ENCODE results near the gene EFCAB8. TPM values are rescaled to one million over a fixed set of nuclear protein-coding genes. Genes with fewer than 3 reads are reported as not detected.

EFCAB8 gene
- total and polyA plus RNA-seq, 4 donors = 0.25 TPM; not detected in 3

- no peak overlapping the region for H3K27ac ChIP-seq (ENCODE audit: low read depth in 1 of 2, low read length in 2 of 2)
- H3K36me3 ChIP-seq (ENCODE audit: control insufficient read depth in 4 of 4, insufficient read depth in 3 of 4, low read depth in 1 of 4, low read length in 3 of 4) = no peaks in the 10 kb centered on the region
- H3K27me3 ChIP-seq (ENCODE audit: control insufficient read depth in 4 of 4, insufficient read depth in 4 of 4, low read length in 3 of 4) = no peaks in the 10 kb centered on the region
- TF ChIP-seq FOXA1 (IDR thresholded peaks at IDR 0.05) (no peak), RXRA (IDR thresholded peaks at IDR 0.05) (no peak), GABPA (IDR thresholded peaks at IDR 0.05 in 1 of 2, conservative IDR thresholded peaks at IDR 0.05 in 1 of 2) (no peak), NR2F2 (IDR thresholded peaks at IDR 0.05) (no peak), HNF4G (IDR thresholded peaks at IDR 0.05) (no peak), JUND (IDR thresholded peaks at IDR 0.05) (no peak), TAF1 (conservative IDR thresholded peaks at IDR 0.05) (no peak), YY1 (IDR thresholded peaks at IDR 0.05) (no peak), CTCF (IDR thresholded peaks at IDR 0.05; ENCODE audit: low read depth, low read length, missing input control) (no peak), REST (IDR thresholded peaks at IDR 0.05) (no peak)
- no peak overlapping the region for H3K9ac ChIP-seq (ENCODE audit: low read depth in 1 of 2, low read length in 2 of 2)
- no peaks in the 10 kb centered on the region for H3K4me1 ChIP-seq (ENCODE audit: control insufficient read depth in 4 of 4, insufficient read depth in 4 of 4, low read length in 3 of 4)
- no peak for DNase-seq (ENCODE audit: low spot score)
- 82% methylated on average over 7 of the region's 7 CpGs for WGBS
- H3K4me3 ChIP-seq (ENCODE audit: low read depth in 1 of 3, low read length in 3 of 3) = no peak overlapping the region
- H3K9me3 ChIP-seq (ENCODE audit: control insufficient read depth in 4 of 4, low read length in 3 of 4) = peaks cover 0 to 2% (median 0%) of the 10 kb centered on the region in 4 donors
These were observed 143.5 kb downstream of the EFCAB8 start for GRCh38 chr20:33002087-33002808.

GRCh38 chr20:33004141-33004751 lies 145.5 kb downstream of the EFCAB8 start, which contains the start of gene SUN5:
SUN5 (minus strand) TSS chr20:33004433; CDS start chr20:33004340, 93 bp downstream.
- H3K4me3 ChIP-seq (ENCODE audit: low read depth in 1 of 3, low read length in 3 of 3) = no peak within 1 kb of the TSS
- no peak within 1 kb of the TSS for H3K27ac ChIP-seq (ENCODE audit: low read depth in 1 of 2, low read length in 2 of 2)
- TF ChIP-seq CTCF (IDR thresholded peaks at IDR 0.05; ENCODE audit: low read depth, low read length, missing input control) (no peak), ZBTB33 (IDR thresholded peaks at IDR 0.05) (no peak), FOXA2 (IDR thresholded peaks at IDR 0.05) (no peak), JUND (IDR thresholded peaks at IDR 0.05) (no peak), RXRA (IDR thresholded peaks at IDR 0.05) (no peak), SP1 (IDR thresholded peaks at IDR 0.05) (no peak), FOXA1 (IDR thresholded peaks at IDR 0.05) (no peak), HNF4G (IDR thresholded peaks at IDR 0.05) (no peak), MAX (IDR thresholded peaks at IDR 0.05) (no peak), NR2F2 (IDR thresholded peaks at IDR 0.05) (no peak), GABPA (IDR thresholded peaks at IDR 0.05 in 1 of 2, conservative IDR thresholded peaks at IDR 0.05 in 1 of 2) (no peak)
- H3K36me3 ChIP-seq (ENCODE audit: control insufficient read depth in 4 of 4, insufficient read depth in 3 of 4, low read depth in 1 of 4, low read length in 3 of 4) = no peaks in the 10 kb centered on the region
- WGBS = 88% methylated on average over 6 of the region's 6 CpGs
- no peak for DNase-seq (ENCODE audit: low spot score)
- H3K4me1 ChIP-seq (ENCODE audit: control insufficient read depth in 4 of 4, insufficient read depth in 4 of 4, low read length in 3 of 4) = peaks cover 0 to 7% (median 1%) of the 10 kb centered on the region in 4 donors
- H3K9me3 ChIP-seq (ENCODE audit: control insufficient read depth in 4 of 4, low read length in 3 of 4) = peaks cover 0 to 2% (median 0%) of the 10 kb centered on the region in 4 donors
- H3K9ac ChIP-seq (ENCODE audit: low read depth in 1 of 2, low read length in 2 of 2) = no peak within 1 kb of the TSS
- H3K27me3 ChIP-seq (ENCODE audit: control insufficient read depth in 4 of 4, insufficient read depth in 4 of 4, low read length in 3 of 4) = no peaks in the 10 kb centered on the region

Data from liver (tissue), 9 donors.